ENCODE data around the gene PEBP1. TPM values are rescaled to one million over a fixed set of nuclear protein-coding genes. Genes with fewer than 3 reads are reported as not detected.

The PEBP1 gene
- total RNA-seq, 1 experiment from 2014 or later = 320 TPM

GRCh38 chr12:118089782-118090181 lies 46.1 kb upstream of the PEBP1 start:
- Mint-ChIP-seq H3K4me3 (no peak overlapping the region), H3K27me3 (ENCODE audit: low read depth) (no peaks in the 10 kb centered on the region), H3K9me3 (no peaks in the 10 kb centered on the region), H3K27ac (peak overlapping the region in 2 of 3 experiments; percentile 1 to 78; a peak in 3 of 7 replicates), H3K4me1 (0 out of 4 replicates have a peak, but pooled peaks cover 0 to 3% of the 10 kb centered on the region in 2 experiments), H3K36me3 (ENCODE audit: insufficient read depth in 1 of 3, low read depth in 3 of 3) (peaks cover 30 to 76% (median 34%) of the 10 kb centered on the region in 3 experiments)
- Histone ChIP-seq H3K4me1 (ENCODE audit: insufficient read depth, low read length) (no peaks in the 10 kb centered on the region), H3K56ac (ENCODE audit: insufficient read length, low read depth, low read length) (no peak overlapping the region), H3K23me2 (ENCODE audit: insufficient read length, low read depth, low read length, poor library complexity, severe bottlenecking) (no peaks in the 10 kb centered on the region), H3K9ac (ENCODE audit: extremely low read depth, insufficient read length, low read length) (no peak overlapping the region), H3K23ac (ENCODE audit: insufficient read length, low read depth, low read length) (no peak overlapping the region), H3K14ac (ENCODE audit: insufficient read depth, low read length) (no peak overlapping the region), H3K27ac (ENCODE audit: insufficient read length, low read depth, low read length) (no peak overlapping the region), H2AFZ (ENCODE audit: low read length) (no peak overlapping the region), H4K91ac (ENCODE audit: insufficient read length, low read depth, low read length) (no peak overlapping the region), H4K5ac (ENCODE audit: insufficient read length, low read depth, low read length) (no peak overlapping the region), H2BK20ac (ENCODE audit: low read depth, low read length, poor library complexity, severe bottlenecking) (no peak overlapping the region), H3K79me1 (ENCODE audit: insufficient read depth, low read depth, low read length, poor library complexity, severe bottlenecking) (no peaks in the 10 kb centered on the region), H3K79me2 (ENCODE audit: insufficient read depth, low read length) (no peaks in the 10 kb centered on the region; the same call in 1 of the 2 replicates), H4K8ac (replicated peaks; ENCODE audit: insufficient read length, low read depth, low read length) (no peak overlapping the region), H2BK120ac (ENCODE audit: low read depth, low read length, poor library complexity, severe bottlenecking) (no peak overlapping the region), H2BK12ac (ENCODE audit: insufficient read length, low read depth, low read length) (no peak overlapping the region), H3T11ph (ENCODE audit: low read length) (no peak overlapping the region), H3K4me2 (ENCODE audit: insufficient read depth, insufficient read length, low read length) (no peak overlapping the region), H3K9me3 (ENCODE audit: control insufficient read depth, low read depth, low read length) (no peaks in the 10 kb centered on the region), H3K27me3 (ENCODE audit: insufficient read depth, low read length) (no peaks in the 10 kb centered on the region), H3K18ac (ENCODE audit: insufficient read length, low read depth, low read length) (no peak overlapping the region), H2AK5ac (ENCODE audit: insufficient read length, low read length) (no peak overlapping the region), H2BK5ac (ENCODE audit: insufficient read length, low read length) (no peak overlapping the region), H4K20me1 (ENCODE audit: control insufficient read depth, insufficient read depth, insufficient read length) (no peaks in the 10 kb centered on the region), H2BK15ac (ENCODE audit: low read depth, low read length) (no peak overlapping the region), H3K4ac (ENCODE audit: low read depth, low read length) (no peak overlapping the region)
- no CpG with 5 or more reads among the region's 9 CpGs for WGBS (ENCODE audit: extremely low coverage, insufficient read length, low lambda C conversion rate)
- no peak for TF ChIP-seq CTCF (conservative IDR thresholded peaks at IDR 0.05)
- DNase-seq = no peak
